ENCODE results near the gene CLIC4.

GRCh38 chr1:24870551-24871195 is 125.4 kb downstream of the CLIC4 start:
- no peak for TF ChIP-seq CTCF (IDR thresholded peaks at IDR 0.05)
- no peak for TF ChIP-seq POLR2A (IDR thresholded peaks at IDR 0.05)
